Cardiac muscle cell (in vitro differentiated cells and primary cell): Measurements from ENCODE around the gene RNPEP. TPM values are rescaled to one million over a fixed set of nuclear protein-coding genes. Genes with fewer than 3 reads are reported as not detected.

Source experiments
- polyA plus RNA-seq: library from polyadenylated mRNA; unstranded; fragments of >200 nt; fragmentation: Nextera tagmentation; extraction: Ambion mirVana; gene quantifications from 2 replicates; pipeline ENCODE4 v1.2.1, GENCODE V29; 2016
- total RNA-seq: library from RNA; depleted of rRNA; stranded (reverse); fragments of >200 nt; gene quantifications from 2 replicates; pipeline ENCODE4 v1.2.3, GENCODE V29; 2016

RNPEP gene
- total and polyA plus RNA-seq, 2 experiments from 2014 or later = 52.6 to 56.6 TPM

Other genes starting within 250 kb of the RNPEP start
- gene IPO9, start 153.5 kb upstream of the RNPEP start, total RNA-seq = 34.7 and 36.9 TPM in 2 replicates
- gene IPO9, start 153.5 kb upstream of the RNPEP start, polyA plus RNA-seq = 61.7 and 82.1 TPM in 2 replicates
- gene SHISA4, start 93.8 kb upstream of the RNPEP start, total RNA-seq = 14.3 and 21.9 TPM in 2 replicates
- 22.8 and 24.3 TPM in 2 replicates for gene SHISA4, start 93.8 kb upstream of the RNPEP start, polyA plus RNA-seq
- gene LMOD1, start 36.1 kb upstream of the RNPEP start, total RNA-seq = 48.3 and 75.6 TPM in 2 replicates
- gene LMOD1, start 36.1 kb upstream of the RNPEP start, polyA plus RNA-seq = 27.4 and 47.9 TPM in 2 replicates
- gene TIMM17A, start 27.1 kb upstream of the RNPEP start, total RNA-seq = 32.9 and 37.4 TPM in 2 replicates
- gene TIMM17A, start 27.1 kb upstream of the RNPEP start, polyA plus RNA-seq = 88.7 and 110 TPM in 2 replicates
- 27.7 and 28.7 TPM in 2 replicates for gene ELF3, start 27.9 kb downstream of the RNPEP start, total RNA-seq
- 22.6 and 35.2 TPM in 2 replicates for gene ELF3, start 27.9 kb downstream of the RNPEP start, polyA plus RNA-seq
- gene GPR37L1, start 140.3 kb downstream of the RNPEP start, total RNA-seq = not detected in 2 replicates
- 0.79 TPM in 1 of 2 replicates, not detected in the other for gene GPR37L1, start 140.3 kb downstream of the RNPEP start, polyA plus RNA-seq
- gene ARL8A, start 162.1 kb downstream of the RNPEP start, total RNA-seq = 42.1 and 42.5 TPM in 2 replicates
- gene ARL8A, start 162.1 kb downstream of the RNPEP start, polyA plus RNA-seq = 45.3 and 49.1 TPM in 2 replicates
- not detected in 2 replicates for gene PTPN7, start 178.0 kb downstream of the RNPEP start, total RNA-seq
- 0.66 TPM in 1 of 2 replicates, not detected in the other for gene PTPN7, start 178.0 kb downstream of the RNPEP start, polyA plus RNA-seq
- gene LGR6, start 211.2 kb downstream of the RNPEP start, total RNA-seq = not detected in 2 replicates
- 0.16 TPM in 1 of 2 replicates, not detected in the other for gene LGR6, start 211.2 kb downstream of the RNPEP start, polyA plus RNA-seq